ENCODE measurements around the gene FOXF1.

DNA sequence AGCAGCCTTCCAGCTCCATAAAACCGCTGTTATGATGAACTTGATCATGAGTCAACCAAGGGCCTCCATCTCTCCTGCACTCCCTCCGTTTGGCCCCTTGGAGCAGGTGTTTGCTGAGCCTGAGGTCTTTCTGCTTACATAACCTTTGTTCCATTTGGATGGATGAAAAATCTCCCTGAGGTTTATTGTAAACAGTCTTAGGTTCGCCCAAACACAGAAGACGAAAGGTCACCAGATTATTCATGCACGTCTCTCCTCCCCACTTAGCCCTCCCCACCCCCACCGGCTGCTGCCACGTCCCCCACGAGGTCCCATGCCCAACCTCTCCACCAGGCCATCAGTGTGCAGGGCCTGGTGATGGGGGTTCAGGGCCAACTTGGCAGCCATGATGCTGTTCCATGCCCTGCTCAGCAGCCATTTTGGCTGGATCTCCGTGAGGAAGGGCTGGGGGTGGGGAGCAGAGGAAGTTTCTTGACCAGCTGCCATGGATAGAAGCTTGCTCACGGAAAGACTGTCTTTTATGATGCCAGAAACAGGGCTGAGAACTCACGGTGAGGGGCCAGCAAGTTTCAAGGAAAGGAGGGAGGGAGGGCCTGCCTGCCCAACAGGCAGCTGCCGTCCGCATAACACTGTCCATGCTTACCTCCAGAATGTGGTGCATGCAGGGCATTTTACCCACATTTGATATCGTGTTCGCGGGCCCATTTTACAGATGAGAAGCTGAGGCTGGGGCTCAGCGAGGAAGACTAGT lies 47.8 kb upstream of the FOXF1 start:
- TF ChIP-seq, protein P1, sequence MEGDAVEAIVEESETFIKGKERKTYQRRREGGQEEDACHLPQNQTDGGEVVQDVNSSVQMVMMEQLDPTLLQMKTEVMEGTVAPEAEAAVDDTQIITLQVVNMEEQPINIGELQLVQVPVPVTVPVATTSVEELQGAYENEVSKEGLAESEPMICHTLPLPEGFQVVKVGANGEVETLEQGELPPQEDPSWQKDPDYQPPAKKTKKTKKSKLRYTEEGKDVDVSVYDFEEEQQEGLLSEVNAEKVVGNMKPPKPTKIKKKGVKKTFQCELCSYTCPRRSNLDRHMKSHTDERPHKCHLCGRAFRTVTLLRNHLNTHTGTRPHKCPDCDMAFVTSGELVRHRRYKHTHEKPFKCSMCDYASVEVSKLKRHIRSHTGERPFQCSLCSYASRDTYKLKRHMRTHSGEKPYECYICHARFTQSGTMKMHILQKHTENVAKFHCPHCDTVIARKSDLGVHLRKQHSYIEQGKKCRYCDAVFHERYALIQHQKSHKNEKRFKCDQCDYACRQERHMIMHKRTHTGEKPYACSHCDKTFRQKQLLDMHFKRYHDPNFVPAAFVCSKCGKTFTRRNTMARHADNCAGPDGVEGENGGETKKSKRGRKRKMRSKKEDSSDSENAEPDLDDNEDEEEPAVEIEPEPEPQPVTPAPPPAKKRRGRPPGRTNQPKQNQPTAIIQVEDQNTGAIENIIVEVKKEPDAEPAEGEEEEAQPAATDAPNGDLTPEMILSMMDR (IDR thresholded peaks at IDR 0.05), result no peak
- no peak for TF ChIP-seq EP300 (IDR thresholded peaks at IDR 0.05)
